ENCODE results near the gene UEVLD.

The UEVLD gene

DNA sequence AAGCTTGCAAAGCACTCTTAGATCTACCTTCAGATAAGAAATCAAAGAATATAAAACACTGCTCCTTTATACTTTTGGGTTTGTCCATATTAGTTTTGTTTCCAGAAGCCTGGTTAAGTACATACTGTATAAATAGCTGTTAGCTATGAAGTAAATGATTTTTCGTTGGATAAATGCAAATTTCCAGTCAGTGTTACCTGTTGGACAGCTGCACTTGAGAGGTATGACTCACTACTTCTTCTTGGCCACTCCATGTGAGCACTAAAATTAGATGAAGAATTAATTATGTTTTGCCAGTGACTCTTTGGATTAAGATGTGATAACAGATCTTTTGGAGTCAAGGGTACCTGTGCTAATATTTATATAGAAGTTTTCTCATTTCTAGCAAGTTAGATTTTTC is 52.3 kb downstream of the UEVLD start:
- Histone ChIP-seq H3K36me3 (ENCODE audit: control insufficient read depth, insufficient read depth, low read length) (no peaks in the 10 kb centered on the region), H3K9me3 (ENCODE audit: control insufficient read depth, insufficient read depth, low read length) (no peaks in the 10 kb centered on the region), H3K27me3 (ENCODE audit: control insufficient read depth, insufficient read depth, low read length) (no peaks in the 10 kb centered on the region), H3K4me1 (ENCODE audit: control insufficient read depth, insufficient read depth, low read length) (no peaks in the 10 kb centered on the region), H3K27ac (ENCODE audit: low read length) (no peak overlapping the region), H3K4me3 (ENCODE audit: low read length) (no peak overlapping the region)
- DNase-seq (ENCODE audit: low read depth, low spot score) = no peak
- WGBS (ENCODE audit: insufficient coverage, insufficient read length) = no CpG with 5 or more reads among the region's 1 CpG

DNA sequence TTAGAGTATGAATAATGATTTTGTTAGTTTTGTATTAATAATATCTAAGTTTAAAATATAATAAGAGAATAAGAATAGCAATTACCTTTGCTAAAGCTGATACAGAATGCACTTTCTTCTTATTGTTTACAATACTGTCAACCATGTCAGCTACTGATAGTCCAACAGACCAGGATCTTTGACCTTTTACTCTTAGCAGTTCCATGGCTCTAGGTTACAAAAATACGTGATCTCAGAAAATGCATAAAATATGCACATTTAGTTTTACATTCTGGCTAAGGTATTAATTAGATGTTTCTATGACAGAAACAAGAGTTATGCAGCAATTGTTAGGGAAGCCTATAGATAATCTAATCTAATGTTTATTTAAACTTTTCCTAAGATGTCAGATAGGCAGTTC is 54.3 kb downstream of the UEVLD start:
- DNase-seq (ENCODE audit: low read depth, low spot score) = no peak
- Histone ChIP-seq H3K36me3 (ENCODE audit: control insufficient read depth, insufficient read depth, low read length) (no peaks in the 10 kb centered on the region), H3K9me3 (ENCODE audit: control insufficient read depth, insufficient read depth, low read length) (no peaks in the 10 kb centered on the region), H3K27me3 (ENCODE audit: control insufficient read depth, insufficient read depth, low read length) (no peaks in the 10 kb centered on the region), H3K4me3 (ENCODE audit: low read length) (no peak overlapping the region), H3K4me1 (ENCODE audit: control insufficient read depth, insufficient read depth, low read length) (no peaks in the 10 kb centered on the region), H3K27ac (ENCODE audit: low read length) (no peak overlapping the region)
- WGBS (ENCODE audit: insufficient coverage, insufficient read length) = no CpG with 5 or more reads among the region's 1 CpG

- no peak overlapping the region for H3K27ac ChIP-seq (ENCODE audit: low read length)
Measured at GRCh38 chr11:18533365-18533764, 55.2 kb downstream of the UEVLD start.

DNA sequence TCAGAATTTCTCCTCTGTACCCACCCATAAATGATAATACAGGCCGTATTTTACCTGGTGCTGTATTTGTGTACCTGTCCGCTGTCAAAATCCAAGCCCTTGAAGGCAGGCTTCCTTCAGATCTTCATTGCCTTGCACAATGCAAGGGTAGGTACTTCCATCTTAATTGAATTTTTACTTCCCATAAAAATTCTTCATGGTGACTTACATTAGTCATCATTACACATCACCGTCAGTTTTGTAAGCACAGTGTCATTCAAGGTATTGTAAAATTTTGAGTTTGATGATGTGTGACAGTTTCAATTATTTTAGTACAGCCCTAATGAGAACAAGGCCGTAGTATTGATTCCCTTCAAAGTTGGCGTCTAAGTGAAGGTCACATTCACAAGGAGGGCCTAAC is 61.0 kb downstream of the UEVLD start:
- Histone ChIP-seq H3K36me3 (ENCODE audit: control insufficient read depth, insufficient read depth, low read length) (no peaks in the 10 kb centered on the region; the same call in 1 of the 2 replicates), H3K27ac (ENCODE audit: low read length) (no peak overlapping the region), H3K4me1 (ENCODE audit: control insufficient read depth, insufficient read depth, low read length) (no peaks in the 10 kb centered on the region), H3K27me3 (ENCODE audit: control insufficient read depth, insufficient read depth, low read length) (no peaks in the 10 kb centered on the region), H3K4me3 (ENCODE audit: low read length) (peak overlapping the region; percentile 95; the same call in 1 of the 2 replicates), H3K9me3 (ENCODE audit: control insufficient read depth, insufficient read depth, low read length) (no peaks in the 10 kb centered on the region)
- DNase-seq (ENCODE audit: low read depth, low spot score) = no peak
- WGBS (ENCODE audit: insufficient coverage, insufficient read length) = no CpG with 5 or more reads among the region's 5 CpGs

More at GRCh38 chr11:18533365-18533764, 55.2 kb downstream of the UEVLD start:
- no peaks in the 10 kb centered on the region for H3K36me3 ChIP-seq (ENCODE audit: control insufficient read depth, insufficient read depth, low read length)
- no peaks in the 10 kb centered on the region for H3K27me3 ChIP-seq (ENCODE audit: control insufficient read depth, insufficient read depth, low read length)
- no peaks in the 10 kb centered on the region for H3K4me1 ChIP-seq (ENCODE audit: control insufficient read depth, insufficient read depth, low read length)
- no peaks in the 10 kb centered on the region for H3K9me3 ChIP-seq (ENCODE audit: control insufficient read depth, insufficient read depth, low read length)
- no CpG with 5 or more reads among the region's 3 CpGs for WGBS (ENCODE audit: insufficient coverage, insufficient read length)
- no peak overlapping the region for H3K4me3 ChIP-seq (ENCODE audit: low read length)
- DNase-seq (ENCODE audit: low read depth, low spot score) = no peak

- H3K36me3 ChIP-seq (ENCODE audit: control insufficient read depth, insufficient read depth, low read length) = no peaks in the 10 kb centered on the region; the same call in 1 of the 2 replicates
- H3K27me3 ChIP-seq (ENCODE audit: control insufficient read depth, insufficient read depth, low read length) = no peaks in the 10 kb centered on the region
- no peak within 1 kb of the TSS for H3K27ac ChIP-seq (ENCODE audit: low read length)
- no peaks in the 10 kb centered on the region for H3K4me1 ChIP-seq (ENCODE audit: control insufficient read depth, insufficient read depth, low read length)
- peak; percentile 91 for DNase-seq (ENCODE audit: low read depth, low spot score)
- no peaks in the 10 kb centered on the region for H3K9me3 ChIP-seq (ENCODE audit: control insufficient read depth, insufficient read depth, low read length)
- H3K4me3 ChIP-seq (ENCODE audit: low read length) = peak within 1 kb of the TSS; percentile 95
- no CpG with 5 or more reads among the region's 57 CpGs for WGBS (ENCODE audit: insufficient coverage, insufficient read length)
Measured at GRCh38 chr11:18526521-18527296, 61.8 kb downstream of the UEVLD start, which contains the start of gene TSG101. TSG101 (minus strand) TSS chr11:18526942; CDS start chr11:18526816, 126 bp downstream.

DNA sequence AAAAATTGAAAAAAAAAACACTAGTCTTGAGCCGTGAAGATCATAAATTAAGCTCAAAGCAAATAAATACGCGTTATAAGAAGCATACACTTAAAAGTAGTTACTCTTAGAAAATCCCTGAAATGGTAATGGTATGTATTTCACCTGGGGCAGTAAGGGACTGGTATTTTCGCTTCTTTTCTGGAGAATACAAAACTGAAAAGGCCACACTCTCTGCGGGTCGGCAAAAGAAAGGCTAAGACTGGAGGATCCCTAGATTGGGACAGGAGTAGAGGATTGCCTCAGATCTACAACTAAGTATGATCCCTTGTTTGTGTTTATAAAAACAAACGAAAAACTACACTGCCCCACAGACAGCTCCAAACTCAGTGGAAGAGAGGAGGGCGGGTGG is 62.4 kb downstream of the UEVLD start:
- H3K27me3 ChIP-seq (ENCODE audit: control insufficient read depth, insufficient read depth, low read length) = no peaks in the 10 kb centered on the region
- no peaks in the 10 kb centered on the region for H3K4me1 ChIP-seq (ENCODE audit: control insufficient read depth, insufficient read depth, low read length)
- no CpG with 5 or more reads among the region's 8 CpGs for WGBS (ENCODE audit: insufficient coverage, insufficient read length)
- no peak overlapping the region for H3K27ac ChIP-seq (ENCODE audit: low read length)
- H3K36me3 ChIP-seq (ENCODE audit: control insufficient read depth, insufficient read depth, low read length) = no peaks in the 10 kb centered on the region; the same call in 1 of the 2 replicates
- no peaks in the 10 kb centered on the region for H3K9me3 ChIP-seq (ENCODE audit: control insufficient read depth, insufficient read depth, low read length)
- peak overlapping the region; percentile 95; the same call in 1 of the 2 replicates for H3K4me3 ChIP-seq (ENCODE audit: low read length)
- no peak for DNase-seq (ENCODE audit: low read depth, low spot score)

- WGBS (ENCODE audit: insufficient coverage, insufficient read length) = no CpG with 5 or more reads among the region's 1 CpG
- no peaks in the 10 kb centered on the region for H3K27me3 ChIP-seq (ENCODE audit: control insufficient read depth, insufficient read depth, low read length)
Measured at GRCh38 chr11:18524248-18524647, 64.3 kb downstream of the UEVLD start.

DNA sequence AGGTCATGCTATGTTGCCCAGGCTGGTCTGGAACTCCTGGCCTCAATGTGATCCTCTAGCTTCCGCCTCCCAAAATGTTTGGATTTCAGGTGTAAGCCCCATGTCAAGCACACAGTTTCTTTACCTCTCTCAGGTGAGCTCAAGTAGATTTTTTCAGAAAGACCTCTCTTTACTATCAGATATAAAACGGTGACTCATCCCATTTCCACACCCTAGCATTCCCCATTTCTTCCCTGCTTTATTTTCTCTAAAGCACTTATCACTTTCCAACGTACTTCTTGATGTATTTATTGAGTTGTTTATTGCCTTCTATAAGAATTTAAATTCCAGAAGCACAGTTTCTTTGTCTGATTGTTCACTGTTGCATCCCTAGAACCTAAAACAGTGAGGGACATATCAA is 65.5 kb downstream of the UEVLD start:
- no peak for DNase-seq (ENCODE audit: low read depth, low spot score)
- Histone ChIP-seq H3K4me3 (ENCODE audit: low read length) (no peak overlapping the region), H3K9me3 (ENCODE audit: control insufficient read depth, insufficient read depth, low read length) (no peaks in the 10 kb centered on the region), H3K27ac (ENCODE audit: low read length) (no peak overlapping the region), H3K4me1 (ENCODE audit: control insufficient read depth, insufficient read depth, low read length) (no peaks in the 10 kb centered on the region), H3K27me3 (ENCODE audit: control insufficient read depth, insufficient read depth, low read length) (no peaks in the 10 kb centered on the region), H3K36me3 (ENCODE audit: control insufficient read depth, insufficient read depth, low read length) (no peaks in the 10 kb centered on the region; the same call in 1 of the 2 replicates)
- WGBS (ENCODE audit: insufficient coverage, insufficient read length) = no CpG with 5 or more reads among the region's 3 CpGs

More at GRCh38 chr11:18524248-18524647, 64.3 kb downstream of the UEVLD start:
- Histone ChIP-seq H3K4me3 (ENCODE audit: low read length) (no peak overlapping the region), H3K36me3 (ENCODE audit: control insufficient read depth, insufficient read depth, low read length) (no peaks in the 10 kb centered on the region; the same call in 1 of the 2 replicates), H3K4me1 (ENCODE audit: control insufficient read depth, insufficient read depth, low read length) (no peaks in the 10 kb centered on the region), H3K9me3 (ENCODE audit: control insufficient read depth, insufficient read depth, low read length) (no peaks in the 10 kb centered on the region), H3K27ac (ENCODE audit: low read length) (no peak overlapping the region)
- DNase-seq (ENCODE audit: low read depth, low spot score) = no peak

GRCh38 chr11:18522388-18522787 is 66.1 kb downstream of the UEVLD start:
- H3K27ac ChIP-seq (ENCODE audit: low read length) = no peak overlapping the region
- WGBS (ENCODE audit: insufficient coverage, insufficient read length) = no CpG with 5 or more reads among the region's 4 CpGs
- H3K4me1 ChIP-seq (ENCODE audit: control insufficient read depth, insufficient read depth, low read length) = no peaks in the 10 kb centered on the region
- no peaks in the 10 kb centered on the region; the same call in 1 of the 2 replicates for H3K36me3 ChIP-seq (ENCODE audit: control insufficient read depth, insufficient read depth, low read length)
- H3K4me3 ChIP-seq (ENCODE audit: low read length) = no peak overlapping the region
- no peak for DNase-seq (ENCODE audit: low read depth, low spot score)
- H3K9me3 ChIP-seq (ENCODE audit: control insufficient read depth, insufficient read depth, low read length) = no peaks in the 10 kb centered on the region
- H3K27me3 ChIP-seq (ENCODE audit: control insufficient read depth, insufficient read depth, low read length) = no peaks in the 10 kb centered on the region

GRCh38 chr11:18521122-18521521 is 67.4 kb downstream of the UEVLD start:
- H3K4me1 ChIP-seq (ENCODE audit: control insufficient read depth, insufficient read depth, low read length) = no peaks in the 10 kb centered on the region
- no CpG with 5 or more reads among the region's 3 CpGs for WGBS (ENCODE audit: insufficient coverage, insufficient read length)
- no peak overlapping the region for H3K27ac ChIP-seq (ENCODE audit: low read length)
- no peak overlapping the region for H3K4me3 ChIP-seq (ENCODE audit: low read length)
- no peaks in the 10 kb centered on the region for H3K9me3 ChIP-seq (ENCODE audit: control insufficient read depth, insufficient read depth, low read length)
- DNase-seq (ENCODE audit: low read depth, low spot score) = no peak
- no peaks in the 10 kb centered on the region for H3K27me3 ChIP-seq (ENCODE audit: control insufficient read depth, insufficient read depth, low read length)
- H3K36me3 ChIP-seq (ENCODE audit: control insufficient read depth, insufficient read depth, low read length) = no peaks in the 10 kb centered on the region; the same call in 1 of the 2 replicates

DNA sequence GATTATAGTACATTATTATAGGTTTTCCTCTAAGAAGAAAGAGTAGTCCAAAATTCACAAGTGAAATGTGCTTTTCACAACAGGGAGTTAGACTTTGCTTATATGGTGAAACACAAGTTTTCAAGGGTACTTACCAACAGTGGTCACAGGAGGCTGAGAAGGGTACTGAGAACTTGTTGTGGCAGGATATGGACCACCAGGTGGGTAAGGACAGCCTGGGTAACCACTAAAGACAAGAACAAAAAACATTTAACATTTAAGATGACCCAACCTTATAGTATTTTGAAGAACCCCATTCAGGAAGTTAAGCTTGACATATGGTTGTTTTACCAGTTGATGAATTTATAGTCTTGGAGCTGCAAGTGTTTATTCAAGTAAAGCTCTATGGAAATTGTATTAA is 86.2 kb downstream of the UEVLD start:
- Histone ChIP-seq H3K4me1 (ENCODE audit: control insufficient read depth, insufficient read depth, low read length) (no peaks in the 10 kb centered on the region), H3K27me3 (ENCODE audit: control insufficient read depth, insufficient read depth, low read length) (no peaks in the 10 kb centered on the region), H3K4me3 (ENCODE audit: low read length) (no peak overlapping the region), H3K27ac (ENCODE audit: low read length) (no peak overlapping the region), H3K9me3 (ENCODE audit: control insufficient read depth, insufficient read depth, low read length) (no peaks in the 10 kb centered on the region), H3K36me3 (ENCODE audit: control insufficient read depth, insufficient read depth, low read length) (peaks cover 6% of the 10 kb centered on the region; the same call in 1 of the 2 replicates)
- no peak for DNase-seq (ENCODE audit: low read depth, low spot score)
